Measurements from ENCODE around the gene THRSP. TPM values are rescaled to one million over a fixed set of nuclear protein-coding genes. Genes with fewer than 3 reads are reported as not detected.

THRSP gene
- total and polyA plus RNA-seq, 2 donors (not counting 1 experiment from before 2014, with no cell fraction given) = not detected

DNA sequence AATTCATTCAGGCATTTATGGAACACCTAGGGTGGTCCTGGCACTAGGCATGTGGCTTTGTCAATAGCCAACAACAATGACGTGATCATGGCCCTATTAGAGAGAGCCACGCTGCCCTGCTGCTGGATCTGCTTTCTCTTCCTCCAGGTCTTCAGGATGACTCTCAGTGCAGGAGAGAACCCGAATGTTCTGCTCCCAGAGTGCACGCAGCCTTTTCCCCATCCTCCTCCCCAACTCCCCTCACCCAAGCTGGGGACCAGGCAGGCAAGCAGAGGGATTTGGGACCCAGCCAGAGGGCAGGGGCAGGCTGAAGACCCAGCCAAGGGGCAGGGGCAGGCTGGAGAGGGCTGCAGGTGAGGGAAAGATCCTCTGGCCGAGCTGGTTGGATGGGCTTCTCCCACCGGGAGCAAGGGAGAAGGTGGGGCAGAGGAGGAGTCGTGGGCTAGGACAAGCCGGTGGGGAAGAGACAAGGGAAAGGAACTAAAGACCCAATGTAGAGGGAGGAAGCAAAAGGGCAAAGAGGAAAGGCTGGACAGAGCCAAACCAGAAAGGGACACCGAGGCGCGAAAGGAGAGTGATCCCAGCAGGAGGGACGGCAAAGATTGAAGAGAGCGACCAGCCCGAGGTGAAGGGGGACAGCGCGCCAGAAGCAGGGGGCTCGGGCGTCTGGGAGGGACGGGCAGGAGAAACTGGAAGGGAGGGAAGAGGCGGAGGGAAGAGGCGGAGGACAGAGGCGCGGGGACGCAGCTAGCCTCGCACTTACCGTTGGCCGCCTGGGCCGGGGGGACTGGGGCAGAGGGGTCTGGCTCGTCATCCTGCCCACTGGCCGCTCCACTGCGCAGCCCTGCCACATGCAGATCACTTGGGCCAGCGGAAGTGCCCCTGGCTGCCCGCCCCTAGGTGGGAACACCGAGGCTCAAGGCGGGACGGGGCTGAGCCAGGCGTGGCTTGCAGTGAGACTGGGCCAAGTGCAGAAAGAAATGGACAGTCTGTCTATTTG is 41.0 kb upstream of the THRSP start, which contains the start of gene KCTD14:
Gene KCTD14, minus strand, starts transcription at position 880 of the 1,000 bp plus-strand sequence. Its CDS starts 27 bp downstream, at position 853.
- Histone ChIP-seq H3K36me3 (replicated peaks in 1 of 2; ENCODE audit: control extremely low read depth in 1 of 2, control insufficient read depth in 1 of 2, extremely low read depth in 1 of 2, insufficient read depth in 2 of 2, low read length in 1 of 2) (no peaks in the 10 kb centered on the region), H3K27me3 (replicated peaks in 1 of 4; ENCODE audit: control extremely low read depth in 1 of 4, control insufficient read depth in 3 of 4, insufficient read depth in 4 of 4, low read length in 3 of 4) (peaks cover 0 to 20% (median 5%) of the 10 kb centered on the region in 4 experiments), H3K4me3 (ENCODE audit: control extremely low read depth in 1 of 5, extremely low read depth in 1 of 5, insufficient read depth in 1 of 5, low read depth in 2 of 5, low read length in 4 of 5) (no peak within 1 kb of the TSS), H3K4me1 (ENCODE audit: control insufficient read depth in 2 of 2, insufficient read depth in 2 of 2, low read length in 2 of 2) (peaks cover 3 to 7% of the 10 kb centered on the region in 2 donors), H3K4me2 (replicated peaks; ENCODE audit: low read depth, low read length, poor library complexity, severe bottlenecking) (no peak within 1 kb of the TSS), H3K27ac (ENCODE audit: low read length in 2 of 2) (no peak within 1 kb of the TSS), H3K79me2 (ENCODE audit: control insufficient read depth, insufficient read depth, low read length) (no peaks in the 10 kb centered on the region), H4K20me1 (ENCODE audit: control insufficient read depth, insufficient read depth, low read length, poor library complexity, severe bottlenecking) (no peaks in the 10 kb centered on the region), H3K9ac (ENCODE audit: low read length) (no peak within 1 kb of the TSS), H3K9me3 (ENCODE audit: control extremely low read depth in 1 of 3, control insufficient read depth in 2 of 3, insufficient read depth in 1 of 3, low read length in 2 of 3) (peaks cover 0 to 7% (median 0%) of the 10 kb centered on the region in 3 donors), H2AFZ (ENCODE audit: insufficient read depth, low read depth, low read length, poor library complexity, severe bottlenecking) (no peak within 1 kb of the TSS)
- POLR2A ChIA-PET = no interaction called here
- Mint-ChIP-seq H3K27me3 (peaks cover 28% of the 10 kb centered on the region), H3K4me1 (peaks cover 2% of the 10 kb centered on the region), H3K9me3 (ENCODE audit: insufficient read depth) (peaks cover 1% of the 10 kb centered on the region), H3K27ac (no peak within 1 kb of the TSS), H3K4me3 (no peak within 1 kb of the TSS)
- WGBS (ENCODE audit: insufficient coverage) = 29% methylated on average over 35 of the region's 37 CpGs
- DNase-seq (no peak), ATAC-seq (ENCODE audit: low read depth) (no peak)
- CTCF ChIA-PET = interaction anchor here (1.1 kb wide), 1 partner anchor 23 kb away, joined by 3 read pairs; no protein-coding TSS in a partner anchor
- intact Hi-C loops (cut with micrococcal nuclease) = no loop called here
- TF ChIP-seq, protein P1, sequence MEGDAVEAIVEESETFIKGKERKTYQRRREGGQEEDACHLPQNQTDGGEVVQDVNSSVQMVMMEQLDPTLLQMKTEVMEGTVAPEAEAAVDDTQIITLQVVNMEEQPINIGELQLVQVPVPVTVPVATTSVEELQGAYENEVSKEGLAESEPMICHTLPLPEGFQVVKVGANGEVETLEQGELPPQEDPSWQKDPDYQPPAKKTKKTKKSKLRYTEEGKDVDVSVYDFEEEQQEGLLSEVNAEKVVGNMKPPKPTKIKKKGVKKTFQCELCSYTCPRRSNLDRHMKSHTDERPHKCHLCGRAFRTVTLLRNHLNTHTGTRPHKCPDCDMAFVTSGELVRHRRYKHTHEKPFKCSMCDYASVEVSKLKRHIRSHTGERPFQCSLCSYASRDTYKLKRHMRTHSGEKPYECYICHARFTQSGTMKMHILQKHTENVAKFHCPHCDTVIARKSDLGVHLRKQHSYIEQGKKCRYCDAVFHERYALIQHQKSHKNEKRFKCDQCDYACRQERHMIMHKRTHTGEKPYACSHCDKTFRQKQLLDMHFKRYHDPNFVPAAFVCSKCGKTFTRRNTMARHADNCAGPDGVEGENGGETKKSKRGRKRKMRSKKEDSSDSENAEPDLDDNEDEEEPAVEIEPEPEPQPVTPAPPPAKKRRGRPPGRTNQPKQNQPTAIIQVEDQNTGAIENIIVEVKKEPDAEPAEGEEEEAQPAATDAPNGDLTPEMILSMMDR (IDR thresholded peaks at IDR 0.05) = no peak
- TF ChIP-seq EZH2 (IDR thresholded peaks at IDR 0.05; ENCODE audit: borderline replicate concordance, insufficient read depth, low read depth, low read length, poor library complexity, severe bottlenecking) = no peak
